Activated CD8-positive, alpha-beta memory T cell treated with anti-CD3 and anti-CD28 coated beads, Interleukin-2, amount 50 U/mL, for 4 hours (primary cell): ENCODE results near the gene ADCY5.

ENCODE experiments used
- DNase-seq: peaks from one replicate; pipeline ENCODE4 v3.0.0-alpha.2; 2020

Gene ADCY5

GRCh38 chr3:123404391-123404790 lies 44.5 kb downstream of the ADCY5 start:
- no peak for DNase-seq

DNA sequence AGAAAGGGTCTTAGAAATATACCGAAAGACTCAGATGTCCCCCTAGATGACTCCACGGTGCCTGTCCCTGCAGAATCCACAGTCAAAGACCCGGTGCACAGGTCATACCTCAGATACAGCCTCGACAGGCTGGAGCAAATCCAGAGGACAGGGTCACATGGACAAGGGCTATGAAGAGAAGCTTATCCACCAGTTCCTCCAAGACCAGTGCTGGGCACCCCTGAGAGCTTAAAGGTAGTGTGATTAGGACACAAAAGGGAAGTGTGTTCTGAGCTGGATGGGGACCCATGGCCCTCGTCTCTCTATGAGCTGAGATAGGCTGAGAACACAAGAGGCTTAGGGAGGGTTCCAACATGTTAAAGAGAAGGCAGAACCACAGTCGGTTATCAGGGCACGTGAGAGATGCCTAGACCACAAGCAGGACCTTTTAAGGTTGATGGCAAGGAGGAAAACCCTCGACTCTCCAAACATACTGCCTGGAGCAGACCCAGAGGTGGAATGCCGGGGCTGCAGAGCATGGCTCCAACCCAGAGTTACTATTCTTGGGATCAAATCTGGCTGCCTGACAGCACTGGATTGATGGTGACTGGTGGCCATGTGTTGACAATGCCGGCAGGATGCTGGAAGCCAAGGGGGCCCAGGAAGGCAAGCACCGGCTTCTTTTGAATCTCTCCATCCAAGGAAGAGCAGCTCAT lies 46.9 kb downstream of the ADCY5 start:
- no peak for DNase-seq

- DNase-seq: no peak
Measured at GRCh38 chr3:123400169-123400568, 48.7 kb downstream of the ADCY5 start.

- DNase-seq: no peak
Measured at GRCh38 chr3:123399653-123400052, 49.2 kb downstream of the ADCY5 start.

DNA sequence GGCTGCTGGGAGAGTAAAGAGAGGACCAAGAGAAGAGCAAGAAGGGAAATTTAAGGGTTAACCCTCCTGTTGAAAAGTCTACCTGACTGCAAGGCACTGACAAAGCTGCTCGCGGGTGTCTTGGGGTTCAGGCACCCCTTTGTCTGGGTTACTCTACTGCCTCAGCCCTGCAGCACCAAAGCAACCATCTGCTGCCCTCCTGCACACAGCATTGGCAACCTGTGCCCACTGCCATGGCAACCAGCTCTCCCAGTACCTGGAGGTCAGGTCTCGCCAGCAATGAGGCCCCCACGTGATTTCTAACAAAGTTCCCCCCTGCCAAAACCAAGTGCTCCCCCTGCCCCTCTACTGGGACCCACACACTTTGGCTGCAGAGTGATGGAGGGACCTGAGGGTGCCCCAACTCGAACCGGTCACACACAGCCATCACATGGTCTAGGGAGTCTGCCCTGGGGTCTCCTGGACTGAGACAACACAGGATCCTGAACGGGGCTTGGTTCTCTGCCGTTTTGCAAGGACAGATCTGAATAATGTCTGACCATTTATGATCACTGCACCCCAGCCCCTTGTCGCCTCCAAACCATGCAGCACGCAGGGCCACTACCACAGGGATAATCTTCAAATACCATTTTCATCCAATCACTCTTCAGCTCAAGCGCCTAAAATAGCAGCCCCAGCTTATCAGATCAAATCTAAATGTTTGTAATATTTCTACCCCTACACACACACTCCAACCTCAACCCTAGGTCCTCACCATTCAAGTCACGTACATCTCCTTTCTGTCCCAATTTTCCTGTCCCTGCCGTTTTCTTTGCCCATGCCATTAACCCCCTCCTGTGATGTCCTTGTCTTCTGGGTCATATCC lies 50.7 kb downstream of the ADCY5 start:
- DNase-seq: no peak

DNA sequence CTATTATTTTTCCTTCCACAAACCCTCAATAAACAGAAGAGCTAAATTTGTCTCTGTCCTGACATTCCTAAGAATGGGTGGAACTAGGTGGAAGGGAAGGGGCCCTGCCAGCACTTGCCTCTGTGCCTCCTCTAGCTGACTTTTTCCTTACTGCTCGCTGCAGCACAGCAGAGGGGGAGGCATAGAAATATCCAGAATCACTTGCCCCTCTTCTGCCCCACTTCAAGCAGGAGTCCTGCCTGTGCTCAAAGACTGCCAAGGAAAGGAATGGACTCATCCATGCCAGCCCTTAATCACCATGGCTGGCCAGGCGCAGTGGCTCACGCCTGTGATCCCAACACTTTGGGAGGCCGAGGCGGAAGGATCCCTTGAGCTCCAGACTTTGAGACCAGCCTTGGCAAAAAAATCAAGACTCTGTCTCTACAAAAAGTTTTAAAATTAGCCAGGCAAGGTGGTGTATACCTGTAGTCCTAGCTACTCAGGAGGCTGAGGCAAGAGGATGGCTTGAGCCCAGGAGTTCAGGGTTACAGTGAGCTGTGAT lies 51.8 kb downstream of the ADCY5 start:
- no peak for DNase-seq

GRCh38 chr3:123396171-123397049 lies 52.5 kb downstream of the ADCY5 start:
- no peak for DNase-seq

GRCh38 chr3:123395235-123395634 lies 53.7 kb downstream of the ADCY5 start:
- no peak for DNase-seq

GRCh38 chr3:123394391-123395020 lies 54.4 kb downstream of the ADCY5 start:
- DNase-seq: no peak

- no peak for DNase-seq
Measured at GRCh38 chr3:123392871-123393620, 55.8 kb downstream of the ADCY5 start.

DNA sequence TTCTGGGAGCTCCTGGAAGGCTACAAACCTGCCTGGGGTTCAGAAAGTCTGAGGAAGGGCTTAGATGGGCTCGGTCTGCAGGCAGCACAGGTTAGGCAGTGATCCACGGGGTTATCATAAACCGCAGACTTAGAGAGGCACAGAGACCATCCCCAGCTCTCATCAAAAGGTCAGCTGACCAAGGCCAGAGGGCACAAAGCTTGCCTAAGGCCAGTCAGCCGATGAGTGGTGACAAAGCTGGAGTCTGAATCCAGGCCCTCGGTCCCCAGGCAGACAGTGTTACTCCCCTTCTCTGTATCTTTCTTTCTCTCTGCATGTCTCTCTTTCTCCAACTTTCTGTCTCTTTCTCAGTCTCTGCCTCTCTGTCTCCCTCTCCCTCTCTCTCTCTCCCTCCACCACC lies 56.5 kb downstream of the ADCY5 start:
- DNase-seq: no peak

DNA sequence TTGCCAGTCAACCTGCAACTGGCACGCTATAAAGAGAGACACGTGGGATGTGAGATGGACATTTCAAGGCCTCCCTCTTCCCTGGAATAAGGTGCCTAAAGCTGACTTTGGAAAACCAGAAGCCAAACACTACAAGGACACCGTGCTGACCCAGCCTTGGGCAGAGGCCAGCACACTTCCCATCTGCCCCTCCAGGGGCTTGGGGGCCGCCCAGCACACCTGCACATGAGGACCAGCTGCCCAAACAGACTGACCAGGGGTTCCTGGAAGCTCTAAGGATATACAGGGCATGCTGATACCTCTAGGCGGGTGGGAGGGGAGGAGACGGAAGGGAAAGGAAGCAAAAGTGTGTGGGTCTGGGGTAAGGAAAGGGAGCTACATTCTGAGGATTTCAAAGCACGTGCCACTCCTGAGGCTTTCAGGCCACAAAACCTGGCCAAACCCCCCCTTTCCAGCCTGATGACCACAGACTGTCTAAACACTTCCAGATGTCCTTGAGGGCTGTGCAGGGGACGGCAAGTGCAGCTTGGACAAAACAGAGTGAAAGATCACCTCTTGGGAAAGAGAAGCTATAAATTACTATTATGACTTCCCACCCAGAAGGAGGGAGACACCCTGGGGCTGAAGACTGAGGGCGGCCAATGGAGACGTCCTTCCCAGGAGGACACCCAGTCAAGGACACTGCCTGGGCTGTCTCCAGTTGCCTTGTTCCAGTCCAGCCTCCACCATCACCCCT lies 57.9 kb downstream of the ADCY5 start:
- no peak for DNase-seq

DNA sequence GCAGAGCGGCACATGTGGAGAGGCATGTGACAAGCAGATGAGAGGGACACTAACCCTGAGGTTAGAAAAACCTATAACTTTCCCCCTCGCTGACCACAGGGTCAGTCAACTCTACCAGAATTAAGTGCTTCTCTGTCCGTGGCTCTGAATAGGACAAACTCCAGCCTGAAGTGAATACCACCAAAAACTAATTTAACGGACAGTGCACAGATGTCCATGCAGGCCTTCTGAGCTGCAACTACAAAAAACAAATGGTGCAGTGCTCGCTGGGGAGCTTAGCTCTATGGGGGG lies 59.3 kb downstream of the ADCY5 start:
- DNase-seq: no peak

DNA sequence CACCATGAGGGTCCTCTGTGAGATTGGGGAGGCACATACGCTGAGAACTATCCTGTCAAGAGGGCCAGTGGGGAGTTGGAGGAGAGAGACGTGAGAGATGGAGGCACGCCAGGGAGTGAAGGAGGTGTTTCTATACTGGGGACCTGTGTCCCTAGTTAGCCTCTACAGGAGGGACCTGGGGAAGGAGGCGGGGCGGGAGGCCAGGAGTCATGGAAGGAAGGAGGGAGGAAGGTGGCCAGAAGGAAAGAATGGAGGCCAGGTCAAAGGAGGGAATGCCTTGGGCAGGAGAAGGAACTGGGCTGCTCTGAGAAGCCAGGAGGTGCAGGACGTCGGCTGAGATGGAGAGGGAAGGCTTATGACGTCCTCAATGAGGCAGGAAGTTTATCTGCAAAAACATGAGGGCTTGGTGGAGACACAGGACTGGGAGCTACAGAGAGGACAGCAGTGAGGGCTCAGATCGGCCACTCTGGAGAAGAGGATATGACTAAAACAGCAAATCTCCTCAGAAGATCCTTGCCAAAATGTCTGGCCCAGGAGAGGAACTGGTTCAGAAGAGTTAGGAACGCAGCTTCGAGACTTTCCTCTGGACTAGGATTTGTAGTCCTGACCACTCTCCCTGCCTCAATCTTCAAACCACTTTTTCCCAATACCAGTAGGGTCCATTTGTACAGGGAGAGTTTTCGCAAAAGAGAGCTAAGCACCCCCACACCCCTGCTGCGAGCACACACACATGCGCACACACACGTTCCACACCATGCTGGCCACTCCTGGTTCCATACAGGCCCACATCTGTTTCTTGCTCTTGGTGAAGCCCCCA lies 59.9 kb downstream of the ADCY5 start:
- DNase-seq: no peak

DNA sequence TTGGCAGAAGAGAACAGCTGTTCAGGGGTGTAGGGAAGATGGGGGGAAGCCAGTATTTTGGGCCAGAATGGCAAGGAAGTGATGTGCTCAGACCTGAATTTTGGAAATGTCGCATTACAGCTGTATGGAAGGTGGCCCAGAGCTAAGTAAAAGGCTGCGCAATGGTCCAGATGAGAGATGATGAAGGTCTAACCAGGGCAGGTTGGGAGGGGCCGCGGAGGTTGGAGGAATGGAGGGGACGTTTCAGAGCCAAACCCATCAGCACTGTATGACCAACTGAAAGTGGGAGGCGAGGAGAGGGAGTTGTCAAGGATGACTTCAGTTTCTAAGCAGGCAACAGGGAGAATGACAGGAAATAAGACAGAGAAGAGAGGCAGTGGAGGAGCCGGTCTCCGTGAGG lies 60.8 kb downstream of the ADCY5 start:
- DNase-seq: no peak

GRCh38 chr3:123387532-123387931 lies 61.4 kb downstream of the ADCY5 start:
- DNase-seq: no peak

DNA sequence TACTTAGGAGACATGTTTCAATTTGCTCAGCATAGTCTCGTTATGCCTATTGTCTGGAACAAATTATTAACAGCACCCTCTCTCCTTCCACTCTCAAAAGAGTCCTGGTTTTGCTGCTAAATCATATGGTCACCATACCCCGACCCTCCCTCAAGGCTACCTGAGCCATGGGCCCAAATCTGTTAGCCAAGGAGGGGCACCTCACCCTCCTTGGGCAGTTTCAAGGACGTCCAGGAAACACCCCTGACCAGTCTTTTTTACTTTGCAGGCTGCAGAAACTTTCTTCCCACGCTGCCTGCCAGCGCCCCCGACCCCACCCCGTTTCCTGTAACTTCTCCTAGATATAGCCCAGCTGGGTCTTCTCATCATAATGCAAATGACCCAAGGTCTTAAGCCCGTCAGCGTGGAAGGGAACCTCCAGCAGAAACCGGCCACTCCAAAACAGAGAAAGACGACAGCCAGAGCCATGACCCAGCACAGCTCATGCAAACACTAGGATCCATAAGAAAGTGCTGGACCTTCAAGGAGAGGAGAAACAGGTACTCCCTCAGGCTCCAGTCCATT lies 62.3 kb downstream of the ADCY5 start:
- DNase-seq: no peak

DNA sequence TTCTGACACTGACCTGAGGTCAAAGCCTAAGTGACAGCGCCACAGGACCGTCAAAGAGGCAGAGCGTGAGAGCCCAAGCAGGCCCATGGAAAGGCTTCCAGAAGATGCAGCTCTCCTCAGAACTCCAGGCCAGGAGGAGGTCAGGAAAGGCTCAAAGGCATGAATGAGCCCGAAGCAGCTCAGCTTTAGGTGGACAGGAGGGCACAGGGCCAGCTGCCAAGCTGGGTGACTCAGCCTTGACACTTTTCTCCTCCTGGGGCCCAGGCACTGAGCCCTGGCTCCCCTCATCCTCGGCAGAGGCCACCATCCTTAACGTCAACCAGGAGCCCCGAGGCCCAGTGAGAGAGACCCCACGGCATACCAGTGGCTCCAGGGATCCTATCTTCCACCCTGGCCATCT lies 62.9 kb downstream of the ADCY5 start:
- DNase-seq: no peak

- no peak for DNase-seq
Measured at GRCh38 chr3:123385499-123385898, 63.4 kb downstream of the ADCY5 start.

DNA sequence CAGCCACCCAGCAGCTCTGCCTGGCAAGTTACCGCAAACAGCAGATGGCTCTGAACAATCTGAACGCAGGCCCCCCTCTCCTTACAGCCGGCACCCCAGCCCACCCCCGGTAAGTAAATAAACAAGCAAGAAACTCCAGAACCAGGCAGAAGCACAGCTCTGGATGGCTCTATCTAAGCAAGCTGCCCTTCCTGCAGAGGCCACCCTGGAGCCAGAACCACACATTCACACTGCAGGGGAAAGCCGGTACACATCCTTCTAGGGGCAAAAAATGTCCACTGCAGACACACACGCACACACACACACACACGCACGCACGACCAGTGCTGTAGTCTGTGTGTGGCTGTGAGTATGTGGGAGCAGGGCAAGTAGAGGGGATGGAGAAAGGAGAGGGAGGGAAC lies 63.9 kb downstream of the ADCY5 start:
- no peak for DNase-seq
